Endothelial cell of umbilical vein (primary cell): ENCODE measurements around the gene ACOT7.

Source experiments
- EZH2 ChIP-seq: IDR thresholded peaks from 2 replicates; pipeline ENCODE4 v1.6.1; 2012; ENCODE audit warnings: borderline replicate concordance, low read depth, mild to moderate bottlenecking, moderate library complexity, low read length, inconsistent platforms; ENCODE audit not compliant: severe bottlenecking
- MYC ChIP-seq: IDR thresholded peaks from one replicate; pipeline ENCODE4 v1.6.1; 2011; ENCODE audit warnings: mild to moderate bottlenecking, low read depth, low read length
- POLR2A ChIP-seq: IDR thresholded peaks from 2 replicates; pipeline ENCODE4 v1.6.1; 2012; ENCODE audit warnings: low read depth, mild to moderate bottlenecking, control low read depth, low read length
- POLR2AphosphoS5 ChIP-seq: IDR thresholded peaks from 2 replicates; pipeline ENCODE4 v1.6.1; 2012; ENCODE audit warnings: low read depth, mild to moderate bottlenecking, control low read depth, low read length, moderate library complexity; ENCODE audit not compliant: insufficient read depth
- TF ChIP-seq, protein P1 (sequence below), 2 donors: IDR thresholded peaks; 1 replicate in 1 of 2; 2 replicates in 1 of 2; pipeline ENCODE4 v1.5.1; 2011; ENCODE audit warnings: low read length in 2 of 2, mild to moderate bottlenecking in 2 of 2, moderate library complexity in 2 of 2, control low read depth in 1 of 2, inconsistent platforms in 1 of 2, low read depth in 1 of 2; ENCODE audit not compliant: insufficient read depth in 1 of 2; ENCODE audit errors: extremely low read depth in 1 of 2
- TF ChIP-seq, protein P2 (sequence below): IDR thresholded peaks from 2 replicates; pipeline ENCODE4 v1.6.1; 2011; ENCODE audit not compliant: insufficient read depth, insufficient read length

DNA sequence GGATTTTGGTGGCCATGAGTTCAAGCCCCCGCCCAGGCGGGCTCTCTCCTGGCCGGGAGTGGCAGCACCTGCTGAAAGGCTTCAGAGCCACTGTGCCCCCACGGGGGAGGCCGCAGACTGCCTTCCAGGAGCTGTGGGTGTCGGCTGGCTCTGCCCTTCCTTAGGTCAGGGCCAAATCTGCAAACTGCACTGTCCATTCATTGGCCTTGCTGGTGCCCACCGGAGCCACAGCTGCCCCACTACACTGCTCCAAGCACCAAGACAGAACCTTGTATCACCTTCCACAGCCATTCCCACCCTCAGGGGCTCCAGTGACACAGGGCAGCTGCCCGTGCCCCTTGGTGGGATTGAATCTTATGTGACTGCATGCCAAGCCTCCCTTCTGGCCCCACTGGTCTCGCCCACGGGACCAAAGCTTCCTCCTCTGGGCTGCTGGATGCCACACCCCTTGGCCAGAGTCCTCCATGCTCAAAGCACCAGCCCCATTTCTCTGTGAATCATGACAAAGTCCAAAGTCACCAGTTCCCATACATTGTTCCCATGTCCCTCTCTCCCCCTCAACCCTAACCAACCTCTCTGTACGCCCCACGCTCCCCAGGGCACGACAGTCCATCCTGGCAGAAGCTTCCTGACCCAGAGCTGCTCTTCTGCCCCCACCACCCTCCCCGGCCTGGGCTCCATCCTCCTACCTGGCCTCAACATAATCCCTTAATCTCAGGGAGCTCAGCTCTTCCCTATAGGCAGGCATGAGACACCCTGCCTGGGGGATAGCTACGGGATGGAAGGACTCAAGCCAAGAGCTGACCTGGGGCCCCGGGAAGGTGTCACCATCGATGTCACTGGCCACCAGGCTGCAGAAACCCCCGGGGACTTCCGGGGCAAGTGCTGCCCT lies 111.8 kb downstream of the ACOT7 start:
- TF ChIP-seq POLR2AphosphoS5, result no peak
- TF ChIP-seq, protein P1, sequence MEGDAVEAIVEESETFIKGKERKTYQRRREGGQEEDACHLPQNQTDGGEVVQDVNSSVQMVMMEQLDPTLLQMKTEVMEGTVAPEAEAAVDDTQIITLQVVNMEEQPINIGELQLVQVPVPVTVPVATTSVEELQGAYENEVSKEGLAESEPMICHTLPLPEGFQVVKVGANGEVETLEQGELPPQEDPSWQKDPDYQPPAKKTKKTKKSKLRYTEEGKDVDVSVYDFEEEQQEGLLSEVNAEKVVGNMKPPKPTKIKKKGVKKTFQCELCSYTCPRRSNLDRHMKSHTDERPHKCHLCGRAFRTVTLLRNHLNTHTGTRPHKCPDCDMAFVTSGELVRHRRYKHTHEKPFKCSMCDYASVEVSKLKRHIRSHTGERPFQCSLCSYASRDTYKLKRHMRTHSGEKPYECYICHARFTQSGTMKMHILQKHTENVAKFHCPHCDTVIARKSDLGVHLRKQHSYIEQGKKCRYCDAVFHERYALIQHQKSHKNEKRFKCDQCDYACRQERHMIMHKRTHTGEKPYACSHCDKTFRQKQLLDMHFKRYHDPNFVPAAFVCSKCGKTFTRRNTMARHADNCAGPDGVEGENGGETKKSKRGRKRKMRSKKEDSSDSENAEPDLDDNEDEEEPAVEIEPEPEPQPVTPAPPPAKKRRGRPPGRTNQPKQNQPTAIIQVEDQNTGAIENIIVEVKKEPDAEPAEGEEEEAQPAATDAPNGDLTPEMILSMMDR (IDR thresholded peaks at IDR 0.05; ENCODE audit: extremely low read depth in 1 of 2, insufficient read depth in 1 of 2, low read depth in 1 of 2, low read length in 2 of 2), result no peak
- TF ChIP-seq, protein P2, sequence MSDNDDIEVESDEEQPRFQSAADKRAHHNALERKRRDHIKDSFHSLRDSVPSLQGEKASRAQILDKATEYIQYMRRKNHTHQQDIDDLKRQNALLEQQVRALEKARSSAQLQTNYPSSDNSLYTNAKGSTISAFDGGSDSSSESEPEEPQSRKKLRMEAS, result no peak
- no peak for TF ChIP-seq EZH2
- TF ChIP-seq POLR2A, result no peak
- TF ChIP-seq MYC, result no peak
